Stomach smooth muscle (tissue), 2 donors: ENCODE measurements around the gene ARIH1.
"Not testable (repeated sequence)": the region's sequence is repeated elsewhere in the genome, so short reads cannot be mapped to it uniquely, and the experiment has no call there.

Experiments
- H3K27ac ChIP-seq: one replicate; pipeline ENCODE4 v1.7.0; 2013; ENCODE audit warnings: mild to moderate bottlenecking, low read length, inconsistent platforms
- H3K27me3 ChIP-seq, 2 donors: one replicate each; pipeline ENCODE4 v1.7.0; 2013; ENCODE audit warnings: low read length in 2 of 2; ENCODE audit not compliant: insufficient read depth in 2 of 2, control insufficient read depth in 1 of 2
- H3K36me3 ChIP-seq, 2 donors: one replicate each; pipeline ENCODE4 v1.7.0; 2013; ENCODE audit warnings: low read length in 2 of 2; ENCODE audit not compliant: control insufficient read depth in 2 of 2, insufficient read depth in 2 of 2
- H3K4me1 ChIP-seq: one replicate; pipeline ENCODE4 v1.7.0; 2013; ENCODE audit warnings: low read length; ENCODE audit not compliant: control insufficient read depth, insufficient read depth
- H3K4me3 ChIP-seq, 2 donors: one replicate each; pipeline ENCODE4 v1.7.0; 2013; ENCODE audit warnings: low read length in 2 of 2
- H3K9ac ChIP-seq, 2 donors: one replicate each; pipeline ENCODE4 v1.7.0; 2013; ENCODE audit warnings: low read length in 2 of 2, mild to moderate bottlenecking in 1 of 2
- H3K9me3 ChIP-seq, 2 donors: one replicate each; pipeline ENCODE4 v1.7.0; 2013; ENCODE audit warnings: low read length in 2 of 2; ENCODE audit not compliant: control insufficient read depth in 2 of 2
- donor health status: healthy.
- donor health status: Pancreatic carcinoma.

The ARIH1 gene

DNA sequence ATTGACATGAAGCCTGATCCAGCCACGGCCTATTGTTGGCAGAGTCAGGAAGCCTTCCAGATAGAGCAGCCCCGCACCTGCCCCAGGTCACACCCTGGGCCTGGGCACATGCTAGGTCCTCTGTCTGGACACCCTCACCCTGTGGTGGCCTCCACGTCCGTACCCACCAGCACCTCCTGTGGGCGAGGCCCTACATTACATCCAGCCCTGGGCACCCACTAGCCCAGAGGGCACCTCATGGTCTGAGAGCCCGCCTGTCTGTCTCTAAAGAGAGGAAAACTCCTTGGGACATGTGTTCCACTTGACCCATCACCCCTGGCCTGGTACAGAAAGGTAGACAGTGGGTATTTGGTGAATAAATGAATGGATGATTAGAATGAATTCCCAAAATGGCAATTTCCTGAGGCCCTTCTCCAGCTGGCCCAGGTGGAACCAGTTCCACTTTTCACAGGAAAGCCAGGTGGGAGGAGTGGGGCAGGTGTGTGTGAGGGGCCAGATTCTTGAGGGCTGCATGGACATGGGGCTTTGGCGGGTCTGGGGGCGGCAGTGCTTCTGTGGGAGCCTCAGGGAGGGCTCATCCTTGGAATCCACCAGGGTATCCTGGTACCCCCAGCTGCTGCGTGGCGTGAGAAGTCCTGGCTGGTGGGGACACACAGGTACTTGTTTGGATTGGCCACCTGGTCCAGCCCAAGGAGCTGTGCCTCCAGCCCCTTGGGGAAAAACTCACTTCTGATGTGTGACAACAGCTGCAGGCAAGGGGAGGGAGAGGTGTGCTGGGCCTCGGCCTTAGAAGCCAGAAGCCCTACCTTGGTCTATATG is 154.3 kb downstream of the ARIH1 start:
- not testable (repeated sequence) for H3K27me3 ChIP-seq, H3K4me1 ChIP-seq, H3K9ac ChIP-seq, H3K27ac ChIP-seq, H3K9me3 ChIP-seq, H3K36me3 ChIP-seq, H3K4me3 ChIP-seq

DNA sequence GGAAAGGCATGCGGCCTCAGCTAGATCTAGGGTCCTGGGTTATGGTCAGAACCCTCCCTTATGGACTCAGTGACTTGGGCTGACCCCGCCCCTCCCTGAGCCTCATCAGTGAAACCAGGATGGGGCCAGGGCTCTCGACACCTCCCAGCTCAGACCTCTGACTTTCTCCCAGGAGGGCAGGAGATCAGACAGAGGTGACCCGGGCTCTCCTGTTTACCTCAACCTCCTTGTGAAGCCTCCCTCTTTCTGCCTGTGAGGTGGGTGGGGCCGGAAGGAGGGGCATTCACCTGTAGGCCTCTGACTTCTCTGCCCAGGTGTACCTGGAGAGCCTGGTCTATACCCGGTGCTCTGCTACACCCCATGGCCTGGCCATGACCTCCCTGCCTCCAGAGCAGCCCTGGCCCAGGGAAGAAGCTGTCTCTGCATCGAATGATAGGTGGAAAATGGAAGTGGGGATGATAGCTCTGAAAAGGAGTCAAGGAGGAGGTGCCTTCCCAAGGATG is 155.0 kb downstream of the ARIH1 start:
- H3K9me3 ChIP-seq, H3K4me3 ChIP-seq, H3K27me3 ChIP-seq, H3K9ac ChIP-seq, H3K27ac ChIP-seq, H3K4me1 ChIP-seq, H3K36me3 ChIP-seq: not testable (repeated sequence)

DNA sequence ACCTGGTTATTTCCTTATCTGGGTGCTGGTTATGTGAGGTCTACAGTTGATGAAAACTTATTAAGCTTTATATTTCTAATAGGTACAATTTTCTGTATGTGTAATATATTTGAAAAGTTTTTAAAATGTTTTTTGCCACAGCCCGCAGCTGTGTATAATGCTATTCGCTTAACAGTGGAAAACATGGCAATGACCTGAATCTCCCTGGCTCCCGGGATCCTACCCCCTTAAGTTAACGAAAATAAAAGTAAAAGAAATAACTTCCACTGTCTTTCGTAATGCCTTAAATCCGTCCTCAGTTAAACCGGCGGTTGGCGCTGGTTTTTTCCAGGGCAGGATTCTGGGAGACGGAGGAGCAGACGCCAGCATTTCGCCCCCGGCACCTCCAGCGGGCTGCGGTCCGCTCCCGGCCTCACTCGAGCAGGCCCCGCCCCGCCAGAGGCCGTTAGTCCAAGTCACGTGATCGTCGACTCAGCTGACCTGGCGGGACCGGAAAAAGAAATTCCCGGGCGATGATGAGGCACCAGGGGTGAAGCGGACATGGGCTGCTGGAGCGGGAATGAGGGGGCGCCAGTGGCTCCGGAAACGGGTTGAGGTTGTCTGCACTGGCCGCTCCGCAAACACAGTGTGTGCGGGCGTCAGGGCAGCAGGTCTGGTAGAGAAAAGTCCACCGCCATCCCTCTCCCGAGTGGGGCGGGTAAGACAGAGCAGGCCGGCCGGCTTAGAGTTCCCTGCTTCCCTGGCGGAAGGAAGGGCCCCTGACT is 162.6 kb downstream of the ARIH1 start:
- not testable (repeated sequence) for H3K9me3 ChIP-seq, H3K9ac ChIP-seq, H3K4me1 ChIP-seq, H3K36me3 ChIP-seq, H3K27ac ChIP-seq, H3K27me3 ChIP-seq
- H3K4me3 ChIP-seq = peak overlapping the region in 1 of 2 donors; percentile 47

GRCh38 chr15:72639759-72640483 is 165.8 kb downstream of the ARIH1 start:
- not testable (repeated sequence) for H3K27me3 ChIP-seq, H3K9ac ChIP-seq, H3K36me3 ChIP-seq

DNA sequence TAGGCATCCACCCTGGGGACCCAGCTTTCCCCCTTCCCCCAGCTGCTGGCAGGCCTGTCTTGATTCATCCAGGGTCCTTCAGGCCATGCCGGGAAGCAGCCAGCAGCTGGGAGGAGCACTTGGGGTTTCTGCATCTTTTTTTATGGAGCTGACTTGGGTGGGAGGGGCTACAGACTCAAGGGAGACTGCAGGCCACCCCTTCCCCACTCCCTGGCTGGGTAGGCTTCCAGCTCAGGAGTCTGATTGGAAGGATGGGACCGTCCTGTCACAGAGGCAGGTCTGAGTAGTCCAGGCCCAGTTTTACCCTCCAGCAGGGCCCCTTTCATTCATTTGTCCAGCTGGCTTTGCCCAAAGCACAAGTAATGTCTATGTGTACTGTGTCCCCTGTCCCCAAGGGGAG is 168.1 kb downstream of the ARIH1 start:
- H3K4me1 ChIP-seq, H3K9ac ChIP-seq, H3K27me3 ChIP-seq, H3K36me3 ChIP-seq, H3K9me3 ChIP-seq, H3K27ac ChIP-seq, H3K4me3 ChIP-seq: not testable (repeated sequence)

More at GRCh38 chr15:72639759-72640483, 165.8 kb downstream of the ARIH1 start:
- H3K4me1 ChIP-seq, H3K27ac ChIP-seq, H3K9me3 ChIP-seq, H3K4me3 ChIP-seq: not testable (repeated sequence)

DNA sequence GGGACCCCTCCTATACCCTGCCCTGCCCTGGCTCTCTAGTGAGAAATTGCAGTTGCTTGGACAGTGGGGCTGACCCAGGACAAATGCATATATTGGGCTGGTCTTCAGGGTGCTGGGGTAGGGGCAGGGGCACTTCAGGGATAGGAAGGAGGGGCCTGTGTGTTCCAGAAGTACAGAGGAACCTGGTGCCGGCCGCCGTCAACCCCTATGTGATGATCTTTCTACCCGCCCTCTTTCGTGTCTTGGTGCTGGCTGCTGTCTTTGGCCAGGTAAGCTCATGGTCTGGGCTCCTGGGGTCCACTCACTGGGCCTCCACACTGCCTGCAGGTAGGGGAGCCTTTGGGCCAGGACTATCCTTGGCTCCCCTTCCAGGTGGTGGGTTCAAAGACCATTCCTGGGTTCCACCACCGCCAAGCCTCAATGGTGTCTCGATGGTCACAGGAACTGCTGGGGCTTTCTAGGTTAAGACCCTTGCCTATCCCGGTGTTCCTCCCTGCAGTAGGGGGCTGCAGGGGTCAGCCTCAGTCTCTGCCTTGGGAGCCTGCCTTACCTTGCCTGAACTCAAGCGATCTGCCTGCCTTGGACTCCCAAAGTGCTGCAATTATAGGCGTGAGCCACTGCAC is 174.6 kb downstream of the ARIH1 start:
- H3K27ac ChIP-seq, H3K9me3 ChIP-seq, H3K4me1 ChIP-seq, H3K9ac ChIP-seq, H3K4me3 ChIP-seq, H3K27me3 ChIP-seq, H3K36me3 ChIP-seq: not testable (repeated sequence)
